Duodenal mucosa (tissue), 2 donors: ENCODE data around the gene ASB6.

Experiments used
- H3K27ac ChIP-seq: one replicate; pipeline ENCODE4 v1.7.0; 2013; ENCODE audit warnings: low read depth, low read length
- H3K27me3 ChIP-seq, 2 donors: one replicate each; pipeline ENCODE4 v1.7.0; 2013; ENCODE audit warnings: low read length in 2 of 2, control low read depth in 1 of 2; ENCODE audit not compliant: insufficient read depth in 2 of 2, control insufficient read depth in 1 of 2
- H3K36me3 ChIP-seq, 2 donors: one replicate each; pipeline ENCODE4 v1.7.0; 2013; ENCODE audit warnings: low read length in 2 of 2, control low read depth in 1 of 2; ENCODE audit not compliant: insufficient read depth in 2 of 2, control insufficient read depth in 1 of 2
- H3K4me1 ChIP-seq, 2 donors: one replicate each; pipeline ENCODE4 v1.7.0; 2013; ENCODE audit warnings: low read length in 2 of 2, control low read depth in 1 of 2; ENCODE audit not compliant: insufficient read depth in 2 of 2, control insufficient read depth in 1 of 2
- H3K4me3 ChIP-seq, 2 donors: one replicate each; pipeline ENCODE4 v1.7.0; 2013; ENCODE audit warnings: low read length in 2 of 2, low read depth in 1 of 2
- H3K9ac ChIP-seq, 2 donors: one replicate each; pipeline ENCODE4 v1.7.0; 2013; ENCODE audit warnings: low read length in 2 of 2, low read depth in 1 of 2
- H3K9me3 ChIP-seq, 2 donors: one replicate each; pipeline ENCODE4 v1.7.0; 2013; ENCODE audit warnings: low read length in 2 of 2, control low read depth in 1 of 2; ENCODE audit not compliant: control insufficient read depth in 1 of 2

The ASB6 gene

GRCh38 chr9:129646252-129646651 lies 4.3 kb upstream of the ASB6 start:
- peaks cover 2 to 7% of the 10 kb centered on the region in 2 donors for H3K4me1 ChIP-seq
- H3K9ac ChIP-seq = no peak overlapping the region
- H3K9me3 ChIP-seq = no peaks in the 10 kb centered on the region
- no peak overlapping the region for H3K4me3 ChIP-seq
- H3K36me3 ChIP-seq = no peaks in the 10 kb centered on the region
- H3K27ac ChIP-seq = no peak overlapping the region
- H3K27me3 ChIP-seq = no peaks in the 10 kb centered on the region

- Histone ChIP-seq H3K27ac (no peak overlapping the region), H3K4me3 (no peak overlapping the region), H3K36me3 (no peaks in the 10 kb centered on the region), H3K9me3 (no peaks in the 10 kb centered on the region), H3K4me1 (peaks cover 15 to 21% of the 10 kb centered on the region in 2 donors), H3K9ac (no peak overlapping the region), H3K27me3 (no peaks in the 10 kb centered on the region)
Measured at GRCh38 chr9:129644902-129645301, 3.0 kb upstream of the ASB6 start.

- peaks cover 15 to 22% of the 10 kb centered on the region in 2 donors for H3K4me1 ChIP-seq
- peaks cover 0 to under 1% of the 10 kb centered on the region in 2 donors for H3K36me3 ChIP-seq
- H3K4me3 ChIP-seq = no peak overlapping the region
- no peaks in the 10 kb centered on the region for H3K9me3 ChIP-seq
- H3K9ac ChIP-seq = no peak overlapping the region
- no peak overlapping the region for H3K27ac ChIP-seq
- H3K27me3 ChIP-seq = no peaks in the 10 kb centered on the region
Measured at GRCh38 chr9:129644365-129644764, 2.4 kb upstream of the ASB6 start.

GRCh38 chr9:129643706-129644105 lies 1.8 kb upstream of the ASB6 start:
- H3K27ac ChIP-seq = no peak overlapping the region
- H3K27me3 ChIP-seq = no peaks in the 10 kb centered on the region
- no peak overlapping the region for H3K9ac ChIP-seq
- no peak overlapping the region for H3K4me3 ChIP-seq
- H3K9me3 ChIP-seq = no peaks in the 10 kb centered on the region
- H3K36me3 ChIP-seq = peaks cover 1 to 7% of the 10 kb centered on the region in 2 donors
- H3K4me1 ChIP-seq = peaks cover 15 to 22% of the 10 kb centered on the region in 2 donors

- Histone ChIP-seq H3K36me3 (peaks cover 16 to 29% of the 10 kb centered on the region in 2 donors), H3K4me3 (peak overlapping the region; percentile 93 to 94), H3K27me3 (no peaks in the 10 kb centered on the region), H3K9ac (peak overlapping the region; percentile 74 to 89), H3K4me1 (peaks cover 15 to 22% of the 10 kb centered on the region in 2 donors), H3K9me3 (no peaks in the 10 kb centered on the region), H3K27ac (peak overlapping the region; percentile 50)
Measured at GRCh38 chr9:129640871-129641749, 841 bp downstream of the ASB6 start.

GRCh38 chr9:129640086-129640870 lies 1.7 kb downstream of the ASB6 start:
- H3K4me3 ChIP-seq = peak overlapping the region; percentile 93 to 94
- no peak overlapping the region for H3K27ac ChIP-seq
- H3K9me3 ChIP-seq = no peaks in the 10 kb centered on the region
- H3K27me3 ChIP-seq = no peaks in the 10 kb centered on the region
- peaks cover 15 to 22% of the 10 kb centered on the region in 2 donors for H3K4me1 ChIP-seq
- peak overlapping the region in 1 of 2 donors; percentile 74 for H3K9ac ChIP-seq
- H3K36me3 ChIP-seq = peaks cover 16 to 35% of the 10 kb centered on the region in 2 donors

GRCh38 chr9:129639756-129640085 lies 2.2 kb downstream of the ASB6 start:
- no peak overlapping the region for H3K27ac ChIP-seq
- H3K9ac ChIP-seq = no peak overlapping the region
- peaks cover 15 to 22% of the 10 kb centered on the region in 2 donors for H3K4me1 ChIP-seq
- H3K36me3 ChIP-seq = peaks cover 17 to 41% of the 10 kb centered on the region in 2 donors
- no peaks in the 10 kb centered on the region for H3K9me3 ChIP-seq
- no peaks in the 10 kb centered on the region for H3K27me3 ChIP-seq
- H3K4me3 ChIP-seq = no peak overlapping the region

- no peaks in the 10 kb centered on the region for H3K9me3 ChIP-seq
- H3K27me3 ChIP-seq = no peaks in the 10 kb centered on the region
Measured at GRCh38 chr9:129639034-129639630, 2.8 kb downstream of the ASB6 start.

GRCh38 chr9:129637673-129638439 lies 4.1 kb downstream of the ASB6 start:
- peaks cover 20 to 59% of the 10 kb centered on the region in 2 donors for H3K36me3 ChIP-seq
- H3K9me3 ChIP-seq = no peaks in the 10 kb centered on the region

More at GRCh38 chr9:129639034-129639630, 2.8 kb downstream of the ASB6 start:
- Histone ChIP-seq H3K4me3 (no peak overlapping the region), H3K36me3 (peaks cover 20 to 47% of the 10 kb centered on the region in 2 donors), H3K9ac (no peak overlapping the region), H3K27ac (no peak overlapping the region), H3K4me1 (peaks cover 15 to 22% of the 10 kb centered on the region in 2 donors)

More at GRCh38 chr9:129637673-129638439, 4.1 kb downstream of the ASB6 start:
- H3K9ac ChIP-seq = no peak overlapping the region
- H3K27ac ChIP-seq = no peak overlapping the region
- no peaks in the 10 kb centered on the region for H3K27me3 ChIP-seq
- H3K4me1 ChIP-seq = peaks cover 15 to 22% of the 10 kb centered on the region in 2 donors
- no peak overlapping the region for H3K4me3 ChIP-seq
